NCI-H526 treated with DMSO at 0.1 percent for 48 hours (cell line): ENCODE measurements around the gene HSD3B7.
"Not testable (repeated sequence)": the region's sequence is repeated elsewhere in the genome, so short reads cannot be mapped to it uniquely, and the experiment has no call there.

Experiments used
- DNase-seq: peaks from one replicate; lab custom pipeline; 2025; lab: John Stamatoyannopoulos, UW

HSD3B7 gene

GRCh38 chr16:31000671-31001382 lies 15.8 kb downstream of the HSD3B7 start:
- DNase-seq, result no peak

GRCh38 chr16:31001507-31002249 lies 16.7 kb downstream of the HSD3B7 start:
- no peak for DNase-seq

- no peak for DNase-seq
Observed at GRCh38 chr16:31002250-31002700, 17.3 kb downstream of the HSD3B7 start.

- DNase-seq, result no peak
Observed at GRCh38 chr16:31002862-31003341, 17.9 kb downstream of the HSD3B7 start.

GRCh38 chr16:31003744-31004143 lies 18.7 kb downstream of the HSD3B7 start:
- DNase-seq, result no peak

- no peak for DNase-seq
Observed at GRCh38 chr16:31004658-31005057, 19.7 kb downstream of the HSD3B7 start.

GRCh38 chr16:31005350-31006085 lies 20.5 kb downstream of the HSD3B7 start:
- no peak for DNase-seq

- DNase-seq, result no peak
Observed at GRCh38 chr16:31006086-31006385, 21.0 kb downstream of the HSD3B7 start.

- DNase-seq, result no peak
Observed at GRCh38 chr16:31006589-31006988, 21.6 kb downstream of the HSD3B7 start.

- no peak for DNase-seq
Observed at GRCh38 chr16:31007684-31008083, 22.7 kb downstream of the HSD3B7 start.

GRCh38 chr16:31008149-31008548 lies 23.1 kb downstream of the HSD3B7 start:
- no peak for DNase-seq

GRCh38 chr16:31008551-31008950 lies 23.5 kb downstream of the HSD3B7 start:
- DNase-seq, result no peak

- no peak for DNase-seq
Observed at GRCh38 chr16:31009120-31009519, 24.1 kb downstream of the HSD3B7 start.

- no peak for DNase-seq
Observed at GRCh38 chr16:31009894-31010584, 25.0 kb downstream of the HSD3B7 start.

GRCh38 chr16:31010585-31011325 lies 25.7 kb downstream of the HSD3B7 start, which contains the start of gene STX1B:
TSS of gene STX1B (minus strand) at chr16:31010638. CDS start at chr16:31010396, 242 bp downstream.
- no peak for DNase-seq

- not testable (repeated sequence) for DNase-seq
Observed at GRCh38 chr16:31011815-31012214, 26.8 kb downstream of the HSD3B7 start.

GRCh38 chr16:31013292-31013691 lies 28.3 kb downstream of the HSD3B7 start:
- not testable (repeated sequence) for DNase-seq

- no peak for DNase-seq
Observed at GRCh38 chr16:31016018-31016417, 31.0 kb downstream of the HSD3B7 start.

GRCh38 chr16:31017756-31018155 lies 32.7 kb downstream of the HSD3B7 start:
- DNase-seq, result not testable (repeated sequence)

GRCh38 chr16:31020536-31020935 lies 35.5 kb downstream of the HSD3B7 start:
- no peak for DNase-seq

- DNase-seq, result no peak
Observed at GRCh38 chr16:31022544-31023251, 37.7 kb downstream of the HSD3B7 start.
